Mucosa of stomach (tissue), 1 donor: ENCODE results near the gene LIMS2.

Experiments used
- H3K27me3 ChIP-seq: one replicate; pipeline ENCODE4 v1.7.0; 2013; ENCODE audit warnings: mild to moderate bottlenecking, low read length; ENCODE audit not compliant: control insufficient read depth, insufficient read depth
- H3K36me3 ChIP-seq: one replicate; pipeline ENCODE4 v1.7.0; 2013; ENCODE audit warnings: low read length; ENCODE audit not compliant: control insufficient read depth, insufficient read depth
- H3K4me1 ChIP-seq: one replicate; pipeline ENCODE4 v1.7.0; 2013; ENCODE audit warnings: mild to moderate bottlenecking, low read length; ENCODE audit not compliant: control insufficient read depth, insufficient read depth
- H3K4me3 ChIP-seq: one replicate; pipeline ENCODE4 v1.7.0; 2013; ENCODE audit warnings: low read length
- H3K9ac ChIP-seq: one replicate; pipeline ENCODE4 v1.7.0; 2013; ENCODE audit warnings: mild to moderate bottlenecking, low read length, moderate library complexity
- H3K9me3 ChIP-seq: one replicate; pipeline ENCODE4 v1.7.0; 2013; ENCODE audit warnings: mild to moderate bottlenecking, low read length, moderate library complexity; ENCODE audit not compliant: control insufficient read depth
- donor health status: Pancreatic carcinoma.

LIMS2 gene

DNA sequence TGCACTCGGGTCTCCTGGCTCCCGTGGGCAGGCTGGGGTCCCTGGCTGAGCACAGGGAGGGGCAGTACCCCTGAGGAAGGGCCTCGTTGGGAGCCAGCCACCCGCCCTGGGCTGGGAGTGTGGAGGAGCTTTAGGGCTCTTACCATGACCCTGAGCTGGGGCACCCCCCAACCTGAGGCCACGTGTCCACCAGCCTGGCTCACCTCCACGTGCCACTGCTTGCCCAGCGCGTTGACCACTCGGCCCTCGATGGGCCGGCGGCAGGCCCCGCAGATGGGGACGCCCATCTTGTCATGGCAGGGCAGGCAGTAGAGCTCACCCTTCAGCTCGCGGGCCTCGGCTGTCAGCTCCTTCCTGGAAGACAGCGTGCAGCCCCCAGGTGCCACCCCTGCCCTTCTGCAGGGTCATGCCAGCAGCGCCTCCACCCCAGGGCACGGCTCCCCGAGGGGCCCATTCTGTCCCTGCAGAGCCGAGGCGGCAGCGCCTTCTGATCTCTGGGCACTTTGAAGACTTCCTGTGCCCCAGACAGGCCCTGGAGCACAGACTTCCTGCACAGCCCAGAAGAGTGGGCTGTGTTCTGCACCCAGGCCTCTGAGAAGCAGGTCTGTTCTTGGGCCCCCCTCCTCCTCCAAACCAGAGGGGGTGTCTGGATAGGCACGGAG, 33.4 kb downstream of the LIMS2 start:
- Histone ChIP-seq H3K4me1 (peaks cover 16% of the 10 kb centered on the region), H3K4me3 (no peak overlapping the region), H3K27me3 (no peaks in the 10 kb centered on the region), H3K36me3 (no peaks in the 10 kb centered on the region), H3K9ac (no peak overlapping the region), H3K9me3 (no peaks in the 10 kb centered on the region)

DNA sequence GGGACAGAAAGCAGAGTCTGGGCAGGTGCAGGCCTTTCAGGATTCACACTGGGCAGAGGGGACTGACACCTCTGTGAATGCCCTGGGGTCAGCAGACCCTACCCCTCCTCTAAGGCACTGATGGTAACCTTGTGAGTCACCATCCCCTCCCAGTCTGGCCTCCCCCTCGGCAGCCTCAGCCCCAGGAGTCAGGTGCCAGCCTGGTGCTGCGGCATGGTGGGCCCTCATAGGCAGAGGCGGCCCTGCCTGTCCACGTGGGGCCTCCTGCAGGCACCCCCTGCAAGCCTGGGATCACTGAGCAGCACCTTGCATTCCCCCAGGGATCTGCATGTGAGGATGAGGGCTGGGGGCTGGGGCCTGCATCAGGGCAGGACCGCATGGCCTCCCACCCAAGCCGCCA, 34.2 kb downstream of the LIMS2 start:
- Histone ChIP-seq H3K4me3 (no peak overlapping the region), H3K27me3 (no peaks in the 10 kb centered on the region), H3K4me1 (peaks cover 21% of the 10 kb centered on the region), H3K9ac (no peak overlapping the region), H3K36me3 (no peaks in the 10 kb centered on the region), H3K9me3 (no peaks in the 10 kb centered on the region)

DNA sequence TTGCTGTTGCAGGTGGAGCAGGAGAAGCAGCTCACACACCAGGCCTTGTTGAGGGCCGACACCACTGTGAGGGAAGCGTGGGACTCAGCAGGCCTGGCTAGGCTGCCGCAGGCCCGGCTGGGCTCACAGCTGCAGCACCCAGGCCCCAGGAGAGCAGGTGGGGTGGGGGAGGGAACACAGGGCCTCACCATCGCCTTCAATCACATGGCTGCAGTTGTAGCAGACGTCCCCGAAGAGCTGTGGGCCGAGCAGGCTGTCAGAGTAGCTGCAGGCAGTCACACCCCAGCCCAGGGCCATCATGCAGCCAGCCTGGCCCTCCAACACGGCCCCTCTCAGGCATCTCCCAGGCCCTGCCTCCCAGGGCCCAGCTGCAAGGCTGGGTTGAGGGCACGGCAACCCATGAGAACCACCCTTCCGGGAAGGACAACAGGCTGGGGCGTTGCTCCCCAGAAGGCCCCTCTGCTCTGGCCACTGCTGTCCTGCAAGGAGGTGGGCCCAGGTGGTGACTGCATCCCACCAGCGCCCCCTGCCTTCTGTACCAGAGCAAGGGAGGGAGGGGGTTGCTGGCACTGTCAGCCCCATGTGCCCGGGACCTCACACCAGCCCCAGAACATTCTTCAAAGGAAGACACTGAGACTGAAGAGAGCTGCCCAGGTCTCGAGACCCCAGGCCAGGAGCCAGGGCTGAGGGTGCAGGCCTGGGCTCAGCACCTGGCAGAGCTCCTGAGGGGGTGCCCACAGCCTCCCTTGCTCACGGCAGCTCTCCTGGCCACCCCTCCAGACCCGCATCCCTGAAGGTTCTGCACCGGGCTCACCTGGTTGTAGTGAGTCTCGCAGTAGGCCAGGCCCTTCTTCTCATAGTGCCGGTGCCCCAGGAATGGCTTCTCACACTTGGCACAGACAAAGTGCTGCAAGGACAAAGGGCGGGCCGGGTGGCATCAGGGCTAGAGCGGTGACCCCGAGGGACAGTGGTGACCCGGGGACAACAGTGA, 35.0 kb downstream of the LIMS2 start:
- H3K27me3 ChIP-seq: no peaks in the 10 kb centered on the region
- no peaks in the 10 kb centered on the region for H3K36me3 ChIP-seq
- no peak overlapping the region for H3K9ac ChIP-seq
- H3K4me3 ChIP-seq: no peak overlapping the region
- H3K9me3 ChIP-seq: no peaks in the 10 kb centered on the region
- peaks cover 22% of the 10 kb centered on the region for H3K4me1 ChIP-seq

DNA sequence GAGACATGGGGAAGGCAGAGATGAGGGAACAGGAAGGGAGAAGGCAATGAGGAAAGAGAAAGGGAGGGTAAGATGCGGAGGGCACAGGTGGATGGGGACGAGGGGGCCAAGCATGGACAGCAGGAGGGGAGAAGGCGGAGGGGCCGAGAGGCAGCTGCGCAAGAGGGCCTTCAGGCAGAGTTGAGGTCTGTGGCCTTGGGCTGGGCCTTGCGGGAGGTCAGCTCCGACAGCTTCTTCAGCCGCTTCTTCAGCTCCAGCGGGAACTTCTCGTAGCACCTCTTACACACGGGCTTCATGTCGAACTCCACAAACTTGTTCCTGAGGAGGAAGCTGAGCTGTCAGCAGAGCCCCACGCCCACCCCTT, 36.2 kb downstream of the LIMS2 start:
- Histone ChIP-seq H3K4me1 (peaks cover 22% of the 10 kb centered on the region), H3K36me3 (no peaks in the 10 kb centered on the region), H3K9me3 (no peaks in the 10 kb centered on the region), H3K27me3 (no peaks in the 10 kb centered on the region), H3K4me3 (no peak overlapping the region), H3K9ac (no peak overlapping the region)

DNA sequence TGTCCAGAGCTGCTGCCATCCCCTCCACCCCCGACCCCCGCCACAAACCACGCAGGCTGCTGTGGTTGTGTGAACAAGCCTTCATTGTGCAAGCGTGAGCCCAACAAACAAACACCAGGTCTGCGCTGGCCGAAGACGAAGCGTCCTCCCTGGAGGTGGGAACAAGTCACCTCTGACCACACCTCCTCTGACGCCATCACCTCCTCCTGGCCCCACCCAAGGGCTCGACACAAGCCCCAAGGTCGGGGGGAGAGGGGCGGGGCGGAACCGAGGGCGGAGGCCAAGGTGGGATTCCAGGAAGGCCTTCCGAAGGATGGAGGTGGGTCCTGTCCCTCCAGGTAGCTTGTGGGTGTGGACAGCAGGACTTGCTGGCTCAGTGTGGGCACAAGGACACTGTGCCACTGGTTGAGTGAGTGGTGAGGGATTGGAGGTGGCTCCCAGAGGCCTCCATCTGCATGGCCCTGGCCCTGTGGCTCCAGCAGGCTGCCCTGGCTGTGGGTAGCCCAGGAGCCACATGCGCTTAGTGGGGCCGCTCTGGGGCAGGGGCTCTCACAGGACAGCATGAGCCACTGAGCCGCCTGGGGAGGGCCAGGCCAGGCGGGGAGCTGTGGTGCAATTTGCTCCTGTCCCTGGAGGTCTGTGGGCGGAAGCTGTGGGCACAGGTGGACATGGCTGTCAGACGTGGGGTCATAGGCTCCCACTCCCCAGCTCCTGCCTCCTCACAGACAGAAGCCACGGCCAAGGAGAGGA, 36.8 kb downstream of the LIMS2 start:
- H3K36me3 ChIP-seq: no peaks in the 10 kb centered on the region
- H3K4me1 ChIP-seq: peaks cover 22% of the 10 kb centered on the region
- H3K4me3 ChIP-seq: no peak overlapping the region
- no peak overlapping the region for H3K9ac ChIP-seq
- no peaks in the 10 kb centered on the region for H3K9me3 ChIP-seq
- H3K27me3 ChIP-seq: no peaks in the 10 kb centered on the region

DNA sequence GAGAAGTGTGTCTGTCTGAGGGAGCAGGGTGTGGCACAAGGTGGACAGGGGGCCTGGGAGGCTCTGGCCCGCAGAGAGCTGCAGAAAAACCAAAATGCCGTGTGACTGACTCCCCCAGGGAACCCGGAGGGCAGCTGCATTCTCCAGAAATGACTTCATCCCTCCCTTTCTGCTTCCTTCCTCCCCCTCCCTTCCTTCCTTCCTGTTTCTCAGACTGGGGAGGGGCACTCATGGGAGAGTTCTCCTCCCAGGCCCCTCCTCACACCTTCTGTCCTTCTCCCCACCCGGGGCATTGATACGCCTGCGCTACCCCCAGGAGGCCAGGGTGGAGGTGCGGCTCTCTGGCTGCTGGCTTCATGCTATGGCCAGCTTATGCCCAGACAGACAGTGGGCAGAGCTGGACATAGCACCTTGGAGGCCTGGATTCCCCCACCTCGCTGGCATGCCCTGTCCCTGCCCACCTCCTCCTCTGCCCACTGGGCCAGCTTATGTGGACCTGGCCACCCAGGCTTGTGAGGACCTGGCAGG, 37.5 kb downstream of the LIMS2 start:
- Histone ChIP-seq H3K4me3 (no peak overlapping the region), H3K9me3 (no peaks in the 10 kb centered on the region), H3K9ac (peak overlapping the region; percentile 39), H3K27me3 (no peaks in the 10 kb centered on the region), H3K36me3 (no peaks in the 10 kb centered on the region), H3K4me1 (peaks cover 22% of the 10 kb centered on the region)

DNA sequence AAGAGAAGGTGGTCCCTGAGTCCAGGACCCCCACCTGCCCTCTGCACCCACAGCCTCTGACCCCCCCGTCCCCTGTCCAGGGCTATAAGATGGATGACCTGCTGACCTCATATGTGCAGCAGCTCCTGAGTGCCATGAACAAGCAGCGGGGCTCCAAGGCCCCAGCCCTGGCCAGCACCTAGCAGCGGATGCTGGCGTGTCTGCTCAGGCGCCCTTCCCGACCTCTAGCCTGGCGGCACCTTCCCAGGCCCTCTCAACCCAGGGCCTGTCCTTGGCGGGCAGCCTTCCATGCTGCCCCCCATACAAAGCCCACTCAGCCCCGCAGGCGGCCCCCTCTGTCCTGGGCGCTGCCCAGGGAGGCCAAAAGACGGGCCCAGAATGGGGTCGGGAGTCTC, 38.1 kb downstream of the LIMS2 start:
- H3K4me3 ChIP-seq: no peak overlapping the region
- H3K36me3 ChIP-seq: no peaks in the 10 kb centered on the region
- peaks cover 22% of the 10 kb centered on the region for H3K4me1 ChIP-seq
- no peaks in the 10 kb centered on the region for H3K9me3 ChIP-seq
- no peak overlapping the region for H3K9ac ChIP-seq
- no peaks in the 10 kb centered on the region for H3K27me3 ChIP-seq

DNA sequence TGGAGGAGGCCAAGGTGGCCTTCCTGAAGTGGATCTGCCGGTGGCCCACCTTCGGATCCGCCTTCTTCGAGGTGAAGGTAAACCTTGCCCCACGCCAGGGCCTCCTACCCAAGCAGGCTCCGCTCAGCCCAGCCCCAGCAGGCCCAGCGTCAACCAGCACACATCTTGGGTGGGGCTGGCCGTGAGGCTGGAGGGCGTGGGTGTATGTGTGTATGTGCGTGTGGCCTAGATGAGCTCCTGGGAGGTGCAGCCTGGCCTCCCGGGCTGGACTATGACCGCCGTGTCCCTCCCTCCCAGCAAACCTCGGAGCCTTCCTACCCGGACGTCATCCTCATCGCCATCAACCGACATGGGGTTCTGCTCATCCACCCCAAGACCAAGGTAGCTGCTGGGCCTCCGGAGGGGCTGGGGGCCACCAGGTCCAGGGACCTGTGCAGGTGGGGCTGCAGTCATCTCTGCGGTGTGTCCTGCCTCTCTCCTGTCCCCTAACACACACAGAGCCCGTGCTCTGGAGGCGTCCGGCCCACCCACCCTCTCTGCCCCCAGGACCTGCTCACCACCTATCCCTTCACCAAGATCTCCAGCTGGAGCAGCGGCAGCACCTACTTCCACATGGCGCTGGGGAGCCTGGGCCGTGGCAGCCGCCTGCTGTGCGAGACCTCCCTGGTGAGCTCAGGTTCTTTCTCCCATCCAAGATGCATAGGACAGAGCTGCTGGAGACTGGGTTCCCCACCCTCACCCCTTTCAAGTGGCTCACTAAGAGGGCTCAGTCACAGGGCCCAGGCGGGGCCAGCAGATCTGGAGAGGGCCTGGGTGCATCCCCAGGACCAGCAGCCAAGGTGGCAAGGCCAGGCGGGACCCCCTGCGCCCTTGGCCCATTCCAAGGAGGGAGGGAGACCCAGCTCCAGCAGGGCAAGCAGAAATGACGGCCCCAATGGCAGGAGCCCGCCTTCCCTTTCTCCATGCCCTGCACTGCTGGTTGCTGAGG, 38.8 kb downstream of the LIMS2 start:
- H3K36me3 ChIP-seq: no peaks in the 10 kb centered on the region
- no peak overlapping the region for H3K4me3 ChIP-seq
- peaks cover 22% of the 10 kb centered on the region for H3K4me1 ChIP-seq
- H3K9me3 ChIP-seq: no peaks in the 10 kb centered on the region
- no peak overlapping the region for H3K9ac ChIP-seq
- no peaks in the 10 kb centered on the region for H3K27me3 ChIP-seq

DNA sequence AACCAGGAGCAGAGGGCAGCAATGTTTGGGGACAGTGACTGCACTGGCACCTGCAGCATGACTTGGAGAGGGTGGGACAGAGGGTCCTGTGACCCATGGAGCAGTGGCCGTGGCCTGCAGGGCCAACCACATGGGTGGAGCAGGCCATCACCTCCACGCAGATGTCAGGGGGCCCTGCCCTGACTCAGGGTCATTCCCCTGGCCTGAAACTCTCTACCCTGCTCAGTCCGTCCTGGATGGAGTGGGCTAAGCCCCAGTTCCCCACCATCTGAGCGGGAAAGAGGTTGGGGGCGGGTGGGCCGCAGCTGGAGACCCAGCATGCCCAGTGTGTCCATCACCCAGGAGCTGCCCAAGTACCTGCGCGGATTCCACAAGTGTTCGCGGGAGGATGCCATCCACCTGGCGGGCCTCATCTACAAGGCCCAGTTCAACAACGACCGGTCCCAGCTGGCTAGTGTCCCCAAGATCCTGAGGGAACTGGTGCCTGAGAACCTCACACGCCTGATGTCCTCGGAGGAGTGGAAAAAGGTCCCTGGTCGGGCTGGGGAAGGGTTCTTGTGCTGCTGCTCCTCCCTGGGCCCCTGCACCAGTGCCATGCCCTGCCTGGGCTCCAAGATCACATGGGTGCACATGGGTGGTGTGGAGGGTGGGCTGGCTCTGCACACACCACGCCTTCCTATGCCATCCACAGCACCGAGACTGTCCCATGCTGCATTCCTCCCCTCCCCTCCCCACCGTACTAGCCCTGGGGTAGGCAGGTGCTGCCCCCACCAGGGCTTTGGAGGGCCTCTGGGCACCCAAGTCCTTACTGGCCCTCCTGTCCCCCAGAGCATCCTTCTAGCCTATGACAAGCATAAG, 39.7 kb downstream of the LIMS2 start:
- Histone ChIP-seq H3K4me1 (peaks cover 22% of the 10 kb centered on the region), H3K4me3 (no peak overlapping the region), H3K9me3 (no peaks in the 10 kb centered on the region), H3K27me3 (no peaks in the 10 kb centered on the region), H3K36me3 (no peaks in the 10 kb centered on the region), H3K9ac (no peak overlapping the region)

DNA sequence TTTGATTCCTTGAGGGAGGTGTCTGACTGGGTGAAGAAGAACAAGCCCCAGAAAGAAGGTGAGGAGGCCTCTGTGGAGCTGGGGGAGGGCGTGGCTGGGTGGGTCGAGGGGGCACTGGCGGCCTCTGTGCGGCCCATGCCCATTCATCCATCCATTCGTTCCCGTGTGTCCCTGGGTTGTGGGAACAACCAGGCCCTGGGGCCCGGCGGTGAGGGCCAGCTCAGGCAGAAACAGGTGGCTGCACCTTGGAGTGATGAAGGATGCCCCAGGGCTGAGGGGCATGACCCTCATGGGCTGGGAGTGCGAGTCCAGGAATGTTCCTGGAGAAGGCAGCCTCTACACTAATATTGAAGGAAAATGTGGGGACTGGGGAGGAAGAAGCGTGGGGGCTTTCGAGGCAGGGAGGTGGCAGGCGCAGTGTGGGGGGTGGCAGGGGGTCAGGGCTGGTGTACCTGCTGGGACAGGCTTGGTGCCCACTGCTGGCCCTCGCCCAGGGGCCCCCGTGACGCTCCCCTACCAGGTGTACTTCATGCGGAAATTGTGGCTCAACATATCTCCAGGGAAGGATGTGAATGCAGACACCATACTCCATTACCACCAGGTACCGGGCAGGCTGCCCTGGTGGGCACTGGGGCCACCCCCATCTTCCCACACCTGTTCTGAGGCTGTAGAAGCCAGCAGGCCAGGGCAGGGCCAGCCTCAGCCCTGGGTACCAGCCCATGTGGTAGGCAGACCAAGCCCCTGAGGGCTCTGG, 40.5 kb downstream of the LIMS2 start:
- Histone ChIP-seq H3K27me3 (no peaks in the 10 kb centered on the region), H3K9me3 (no peaks in the 10 kb centered on the region), H3K36me3 (no peaks in the 10 kb centered on the region), H3K4me1 (peaks cover 22% of the 10 kb centered on the region), H3K4me3 (no peak overlapping the region), H3K9ac (no peak overlapping the region)
